Smooth muscle cell of the umbilical artery (primary cell): Measurements from ENCODE around the gene NCSTN. TPM values are rescaled to one million over a fixed set of nuclear protein-coding genes. Genes with fewer than 3 reads are reported as not detected.

Experiments used
- total RNA-seq: library from RNA; depleted of rRNA; stranded (reverse); fragments of >200 nt; gene quantifications from 2 replicates; pipeline ENCODE4 v1.2.3, GENCODE V29; 2014

Gene NCSTN
- 181 and 242 TPM in 2 replicates for total RNA-seq

GRCh38 chr1:160342953-160343869 is at the start of gene NCSTN, which contains the start of gene COPA:
Gene NCSTN, plus strand, starts transcription at chr1:160343383. Its CDS starts 14 bp downstream, at chr1:160343397.
Gene COPA, minus strand, starts transcription at chr1:160343250. Its CDS starts 80 bp downstream, at chr1:160343170.

GRCh38 chr1:160366731-160367515 is 23.7 kb downstream of the NCSTN start, which contains the start of gene NHLH1:
Gene NHLH1, plus strand, starts transcription at chr1:160367071. Its CDS starts 3,661 bp downstream, at chr1:160370732.

GRCh38 chr1:160400223-160400645 is 57.1 kb downstream of the NCSTN start, which contains the start of gene VANGL2:
Gene VANGL2, plus strand, starts transcription at chr1:160400564. Its CDS starts 15,274 bp downstream, at chr1:160415838.

Other genes starting within 250 kb of the NCSTN start
- gene IGSF8, start 244.8 kb upstream of the NCSTN start, total RNA-seq: 53.2 and 56.4 TPM in 2 replicates
- under 0.01 TPM in 1 of 2 replicates, not detected in the other for gene ATP1A2, start 227.6 kb upstream of the NCSTN start, total RNA-seq
- gene ATP1A4, start 191.8 kb upstream of the NCSTN start, total RNA-seq: not detected in 2 replicates
- 0.09 TPM in 1 of 2 replicates, not detected in the other for gene CASQ1, start 152.8 kb upstream of the NCSTN start, total RNA-seq
- gene PEA15, start 138.0 kb upstream of the NCSTN start, total RNA-seq: 71.9 and 168 TPM in 2 replicates
- 67.1 and 81.3 TPM in 2 replicates for gene DCAF8, start 80.8 kb upstream of the NCSTN start, total RNA-seq
- 40.2 and 46.9 TPM in 2 replicates for gene PEX19, start 58.2 kb upstream of the NCSTN start, total RNA-seq
- gene COPA, start 133 bp upstream of the NCSTN start, total RNA-seq: 416 and 428 TPM in 2 replicates
- gene NHLH1, start 23.7 kb downstream of the NCSTN start, total RNA-seq: not detected in 2 replicates
- gene VANGL2, start 57.2 kb downstream of the NCSTN start, total RNA-seq: under 0.01 and 0.23 TPM in 2 replicates
- not detected in 2 replicates for gene SLAMF6, start 179.9 kb downstream of the NCSTN start, total RNA-seq
- not detected in 2 replicates for gene CD84, start 236.1 kb downstream of the NCSTN start, total RNA-seq